Amygdala (tissue), 56 donors: ENCODE results near the gene CBX2.

ENCODE experiments used
- DNase-seq, 56 donors: peaks; one replicate each; lab custom pipeline; 2025; lab: John Stamatoyannopoulos, UW

Gene CBX2

DNA sequence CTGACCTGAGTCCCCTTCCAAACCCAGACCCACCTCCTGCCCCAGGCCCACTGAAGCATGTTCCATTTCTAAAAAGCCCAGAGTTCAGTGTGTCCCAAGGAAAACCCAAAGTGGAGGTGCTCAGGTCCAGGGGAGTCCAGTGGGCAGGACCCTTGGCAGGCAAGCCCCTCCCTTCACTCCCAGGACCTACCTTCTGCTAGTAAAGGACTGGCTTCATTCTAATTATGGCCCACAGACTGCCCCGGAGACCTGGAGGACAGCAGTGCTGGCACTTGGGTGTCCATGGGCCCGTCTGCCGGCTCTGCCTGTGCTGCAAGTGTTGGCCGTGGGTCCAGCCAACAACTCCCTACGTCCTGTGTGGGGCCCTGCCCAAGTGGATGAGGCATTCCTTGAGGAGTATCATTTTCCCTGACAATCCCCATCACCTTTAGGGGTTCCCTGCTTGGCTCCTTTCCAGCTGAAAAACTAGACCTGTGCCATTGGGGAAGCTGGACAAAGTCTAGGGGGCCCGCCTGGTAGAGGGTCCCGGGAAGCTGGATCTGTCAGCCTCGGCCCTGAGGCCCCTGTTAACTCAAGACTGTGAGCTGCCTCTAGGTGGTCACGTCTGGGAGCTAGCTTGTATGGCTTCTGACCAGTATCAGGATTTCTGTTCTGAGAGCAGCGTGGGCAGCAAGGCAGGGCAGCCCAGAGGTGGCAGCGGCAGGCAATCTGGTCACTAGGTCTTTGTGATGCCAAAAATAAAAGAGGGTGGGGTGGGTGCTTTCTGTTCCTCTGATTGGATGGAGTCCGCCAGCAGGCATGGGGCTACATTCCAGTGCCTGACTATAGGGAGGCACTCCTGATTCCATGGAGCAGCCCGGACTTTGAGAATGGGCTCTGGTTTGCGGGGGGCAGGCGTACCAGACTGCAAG, 8.2 kb downstream of the CBX2 start:
- no peak for DNase-seq

DNA sequence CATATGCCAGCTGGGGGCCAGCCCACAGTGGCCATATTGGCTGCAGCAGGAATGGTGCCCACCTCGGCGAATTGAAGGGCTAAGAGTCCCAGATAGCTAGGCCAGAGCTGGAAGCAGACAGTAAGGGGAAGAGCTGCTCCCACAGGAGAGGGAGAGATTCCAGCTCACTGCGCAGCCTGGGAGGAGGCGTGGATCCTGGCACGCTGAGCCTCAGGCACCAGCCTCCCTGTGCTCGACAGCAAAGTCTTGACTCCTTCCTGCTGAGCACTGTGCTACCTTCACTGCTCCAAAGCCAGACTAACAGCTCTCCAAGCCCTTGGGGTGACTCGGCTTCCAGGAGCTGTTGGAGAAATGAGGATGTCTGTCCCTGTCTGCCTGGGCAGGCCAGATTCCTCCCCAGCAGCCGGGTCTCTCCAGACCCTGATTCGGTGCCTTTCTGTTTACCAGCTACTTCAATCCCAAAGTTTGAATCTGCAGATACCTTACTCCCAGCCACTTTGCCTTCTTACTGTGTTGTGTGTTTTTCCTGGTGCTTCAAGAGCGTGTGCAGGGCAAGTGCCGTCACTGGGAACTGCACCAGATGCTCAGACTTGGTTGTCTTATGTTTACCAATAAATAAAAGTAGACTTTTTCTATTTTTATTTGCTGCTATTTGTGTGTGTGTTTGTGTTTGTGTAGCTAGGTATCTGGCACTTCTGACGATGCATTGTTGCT, 9.1 kb downstream of the CBX2 start:
- no peak for DNase-seq

DNA sequence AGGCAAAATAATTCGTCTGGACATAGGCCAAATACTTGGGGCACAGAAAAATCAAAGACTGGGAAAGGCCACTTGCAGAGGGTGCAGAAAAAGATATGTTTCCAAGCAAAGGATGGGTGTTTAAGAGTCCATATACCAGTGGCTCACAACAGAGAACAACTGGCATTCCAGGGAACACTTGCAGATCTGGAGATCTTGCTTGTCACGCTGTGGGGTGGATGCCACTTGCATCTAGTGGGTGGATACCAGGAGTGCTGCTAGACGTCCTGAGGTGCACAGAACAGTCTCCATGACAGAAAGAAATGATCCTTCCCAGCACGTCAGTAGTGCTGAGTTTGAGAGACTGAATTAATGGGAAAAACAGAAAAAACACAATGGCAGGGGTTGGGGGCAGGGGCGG, 10.5 kb downstream of the CBX2 start:
- no peak for DNase-seq

- no peak for DNase-seq
Observed at GRCh38 chr17:79788989-79789942, 11.3 kb downstream of the CBX2 start.

- DNase-seq = peak in 12 of 56 donors; percentile 6 to 61 (median 24)
Observed at GRCh38 chr17:79789943-79790804, 12.2 kb downstream of the CBX2 start.

- DNase-seq = no peak
Observed at GRCh38 chr17:79790805-79791734, 13.1 kb downstream of the CBX2 start.

DNA sequence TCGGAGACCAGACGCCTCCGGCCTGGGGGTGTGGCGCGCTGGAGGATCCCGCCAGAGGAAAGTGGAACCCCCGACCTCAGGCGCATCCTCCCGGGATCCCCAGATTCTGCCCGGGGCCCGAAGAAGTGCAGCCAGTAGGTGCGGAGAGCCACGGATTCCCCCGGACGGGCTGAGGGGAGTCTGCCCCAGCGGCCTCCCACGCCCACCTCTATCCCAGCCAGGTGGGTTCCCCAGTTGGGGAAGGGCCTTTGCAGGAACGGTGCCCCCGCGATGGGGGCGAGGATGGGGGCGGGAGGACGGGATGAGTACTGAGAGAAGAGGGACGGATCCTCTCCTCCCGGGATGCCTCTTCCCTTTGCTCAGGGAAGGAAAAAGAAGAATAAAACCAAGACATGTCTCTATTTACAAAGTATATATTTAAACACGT, 13.8 kb downstream of the CBX2 start:
- DNase-seq = no peak

- DNase-seq = no peak
Observed at GRCh38 chr17:79792341-79792871, 14.5 kb downstream of the CBX2 start.

GRCh38 chr17:79792984-79793923, 15.3 kb downstream of the CBX2 start:
- DNase-seq = no peak

- no peak for DNase-seq
Observed at GRCh38 chr17:79793924-79794304, 16.0 kb downstream of the CBX2 start.

- no peak for DNase-seq
Observed at GRCh38 chr17:79794659-79795511, 16.9 kb downstream of the CBX2 start.

- no peak for DNase-seq
Observed at GRCh38 chr17:79795795-79796443, 18.0 kb downstream of the CBX2 start.

- DNase-seq = peak in 2 of 56 donors; percentile 58 to 75
Observed at GRCh38 chr17:79796444-79796762, 18.5 kb downstream of the CBX2 start.

DNA sequence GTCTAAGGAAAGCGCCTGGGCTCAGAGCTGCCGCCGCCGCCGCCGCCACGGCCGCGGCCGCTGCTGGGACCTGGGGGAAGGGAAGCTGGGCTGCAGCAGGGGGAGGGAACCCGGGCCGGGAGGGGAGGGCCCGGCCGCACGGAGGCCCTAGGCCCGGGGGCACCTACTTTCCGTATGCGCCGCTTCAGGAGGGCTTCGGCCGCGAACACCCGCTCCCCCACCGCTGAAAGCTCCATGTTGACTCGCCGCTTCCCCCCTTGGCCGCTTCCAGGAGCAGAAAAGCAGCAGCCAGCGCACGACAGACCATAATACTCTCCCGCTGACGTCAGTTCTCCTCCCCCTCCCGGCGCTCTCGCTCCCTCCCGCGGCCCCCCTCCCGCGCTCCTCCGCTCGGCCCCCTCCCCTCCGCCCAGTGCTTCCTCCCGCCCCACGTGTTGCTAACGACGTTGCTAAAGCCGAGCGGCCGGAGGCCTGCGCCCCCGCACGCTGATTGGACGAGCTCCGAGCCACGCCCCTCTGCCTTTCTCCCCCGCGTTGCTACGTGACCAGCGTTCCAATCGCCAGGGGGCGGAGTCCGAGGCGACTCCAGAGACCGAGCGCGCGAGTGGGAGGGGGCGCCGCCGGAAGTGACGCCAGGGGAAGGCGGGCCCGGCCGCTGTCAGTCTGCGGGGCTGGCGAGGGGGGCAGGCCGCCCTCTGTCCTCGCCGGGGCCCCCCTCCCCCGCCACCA, 19.0 kb downstream of the CBX2 start, which contains the start of gene CBX8:
CBX8 (minus strand) TSS at position 315 of the 729 bp plus-strand sequence; CDS start at position 236, 79 bp downstream.
- DNase-seq = peak; percentile 81 to 100 (median 99)
